Gastrocnemius medialis (tissue), 4 donors: Measurements from ENCODE around the gene GOLGA6A. TPM values are rescaled to one million over a fixed set of nuclear protein-coding genes. Genes with fewer than 3 reads are reported as not detected.
A peak's percentile ranks its signal among the peaks of the same experiment; 100 is the strongest.
"Not testable (repeated sequence)": the region's sequence is repeated elsewhere in the genome, so short reads cannot be mapped to it uniquely, and the experiment has no call there.

ENCODE experiments used
- ATAC-seq, 2 donors: fragments of 150-250 bp; one replicate each; pipeline ENCODE4 v1.9.1; 2016
- DNase-seq, 2 donors: peaks; one replicate each; pipeline ENCODE4 v3.0.0-alpha.2; 2019
- H3K27ac ChIP-seq, 4 donors: fragments of 200-600 bp; sonication (generic); 1 replicate in 1 of 4; 2 replicates in 3 of 4; pipeline ENCODE4 v1.5.1; 2016 to 2018; ENCODE audit warnings: mild to moderate bottlenecking in 2 of 4, moderate library complexity in 1 of 4
- H3K27me3 ChIP-seq, 3 donors: fragments of 200-600 bp; sonication (generic) in 2 of 3; 1 replicate in 1 of 3; 2 replicates in 2 of 3; pipeline versions ENCODE4 v1.5.1 to v1.6.0; 2016 to 2019; ENCODE audit warnings: mild to moderate bottlenecking in 1 of 3, moderate library complexity in 1 of 3
- H3K36me3 ChIP-seq, 2 donors: fragments of 200-600 bp; sonication (generic) in 1 of 2; one replicate each; pipeline ENCODE4 v1.5.1; 2017 to 2018
- H3K4me1 ChIP-seq, 2 donors: fragments of 200-600 bp; sonication (generic) in 1 of 2; one replicate each; pipeline ENCODE4 v1.5.1; 2016 to 2017; ENCODE audit warnings: mild to moderate bottlenecking in 2 of 2
- H3K4me3 ChIP-seq, 4 donors: fragments of 200-600 bp; sonication (generic) in 3 of 4; 1 replicate in 1 of 4; 2 replicates in 3 of 4; pipeline ENCODE4 v1.5.1; 2016 to 2019; ENCODE audit warnings: mild to moderate bottlenecking in 2 of 4
- H3K9me3 ChIP-seq, 3 donors: fragments of 200-600 bp; sonication (generic) in 2 of 3; 1 replicate in 1 of 3; 2 replicates in 2 of 3; pipeline ENCODE4 v1.5.1; 2016 to 2019
- in situ Hi-C, 4 donors: fragments of 200-750 bp; cut with MboI; loops; one replicate each; pipeline versions ENCODE4 v1.15.0 to v1.8.0; 2017; ENCODE audit warnings: low sequenced_read_pairs in 4 of 4
- intact Hi-C: fragments of 100-400 bp; cut with DNase I; formaldehyde crosslinking; loops from one replicate; pipeline ENCODE4 v1.15.1; 2023; ENCODE audit warnings: low total_unique reads
- total RNA-seq, 4 donors: library from RNA; depleted of rRNA; stranded (reverse); fragments of >200 nt; gene quantifications; one replicate each; pipeline versions ENCODE4 v1.1.0 to v1.2.3, GENCODE V29; 2016
- TF ChIP-seq, protein P1 (sequence below), 5 experiments: fragments of 450-650 bp in 3 of 5; fragments of 200-600 bp in 2 of 5; sonication (generic) in 2 of 5; IDR thresholded peaks in 4 of 5; conservative IDR thresholded peaks in 1 of 5; 1 replicate in 4 of 5; 2 replicates in 1 of 5; pipeline ENCODE4 v1.5.1; 2016 to 2019; ENCODE audit warnings: antibody characterized with exemption in 5 of 5, mild to moderate bottlenecking in 3 of 5, moderate library complexity in 3 of 5

Gene GOLGA6A
- total RNA-seq, 4 donors from 2014 or later, result 0.10 to 0.83 TPM; not detected in 2

- H3K9me3 ChIP-seq, intact Hi-C loops, DNase-seq, H3K27ac ChIP-seq, ATAC-seq, in situ Hi-C loops, H3K4me3 ChIP-seq, H3K27me3 ChIP-seq, H3K36me3 ChIP-seq, H3K4me1 ChIP-seq: not testable (repeated sequence)
These were observed 12.2 kb upstream of the GOLGA6A start for GRCh38 chr15:74094567-74094966.

- H3K36me3 ChIP-seq, H3K9me3 ChIP-seq, H3K4me1 ChIP-seq, DNase-seq, H3K27me3 ChIP-seq, H3K4me3 ChIP-seq, in situ Hi-C loops, H3K27ac ChIP-seq, intact Hi-C loops, ATAC-seq: not testable (repeated sequence)
These were observed 6.6 kb downstream of the GOLGA6A start for GRCh38 chr15:74075781-74076180.

DNA sequence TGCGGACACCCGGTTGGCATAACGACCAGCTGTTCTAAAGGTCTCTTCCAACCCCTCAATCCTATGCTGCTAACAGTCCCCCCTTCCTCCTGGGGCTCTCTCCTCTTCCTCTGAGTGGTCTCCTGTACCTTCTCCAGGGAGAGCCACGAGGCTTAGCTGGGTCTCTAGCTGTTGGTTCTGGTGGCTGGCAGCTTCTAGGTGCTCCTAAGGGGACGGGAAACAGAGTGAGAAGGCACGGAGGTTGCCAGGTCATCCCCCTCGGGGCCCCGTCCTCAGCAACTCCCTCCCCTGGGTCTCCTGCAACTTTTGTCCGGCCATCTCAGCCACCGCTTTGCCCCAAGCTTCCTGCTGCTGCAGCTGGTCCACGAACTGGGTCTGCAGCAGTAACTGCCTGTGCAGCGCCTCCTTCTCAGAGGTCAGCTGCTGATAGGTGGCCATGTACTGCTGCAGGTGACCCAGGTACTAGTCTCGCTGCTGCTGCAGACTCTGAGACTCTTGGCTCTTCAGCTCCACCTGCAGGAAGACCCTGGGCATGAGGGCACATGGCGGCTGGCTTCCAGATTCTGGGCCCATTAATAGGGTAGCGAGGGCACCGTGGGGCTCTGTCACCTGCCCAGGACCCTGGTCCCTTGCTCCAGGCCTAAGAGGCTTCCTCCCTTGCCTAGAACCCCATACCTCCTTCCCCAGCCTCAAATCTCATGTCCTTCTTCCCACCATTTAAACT is 9.6 kb downstream of the GOLGA6A start:
- intact Hi-C loops, in situ Hi-C loops, H3K27ac ChIP-seq, H3K9me3 ChIP-seq, DNase-seq, H3K36me3 ChIP-seq, H3K27me3 ChIP-seq, ATAC-seq, H3K4me1 ChIP-seq, H3K4me3 ChIP-seq: not testable (repeated sequence)
- TF ChIP-seq, protein P1, sequence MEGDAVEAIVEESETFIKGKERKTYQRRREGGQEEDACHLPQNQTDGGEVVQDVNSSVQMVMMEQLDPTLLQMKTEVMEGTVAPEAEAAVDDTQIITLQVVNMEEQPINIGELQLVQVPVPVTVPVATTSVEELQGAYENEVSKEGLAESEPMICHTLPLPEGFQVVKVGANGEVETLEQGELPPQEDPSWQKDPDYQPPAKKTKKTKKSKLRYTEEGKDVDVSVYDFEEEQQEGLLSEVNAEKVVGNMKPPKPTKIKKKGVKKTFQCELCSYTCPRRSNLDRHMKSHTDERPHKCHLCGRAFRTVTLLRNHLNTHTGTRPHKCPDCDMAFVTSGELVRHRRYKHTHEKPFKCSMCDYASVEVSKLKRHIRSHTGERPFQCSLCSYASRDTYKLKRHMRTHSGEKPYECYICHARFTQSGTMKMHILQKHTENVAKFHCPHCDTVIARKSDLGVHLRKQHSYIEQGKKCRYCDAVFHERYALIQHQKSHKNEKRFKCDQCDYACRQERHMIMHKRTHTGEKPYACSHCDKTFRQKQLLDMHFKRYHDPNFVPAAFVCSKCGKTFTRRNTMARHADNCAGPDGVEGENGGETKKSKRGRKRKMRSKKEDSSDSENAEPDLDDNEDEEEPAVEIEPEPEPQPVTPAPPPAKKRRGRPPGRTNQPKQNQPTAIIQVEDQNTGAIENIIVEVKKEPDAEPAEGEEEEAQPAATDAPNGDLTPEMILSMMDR (IDR thresholded peaks at IDR 0.05 in 4 of 5, conservative IDR thresholded peaks at IDR 0.05 in 1 of 5), result peak in 1 of 5 experiments; percentile 21

- H3K27me3 ChIP-seq, H3K4me3 ChIP-seq, H3K4me1 ChIP-seq, H3K27ac ChIP-seq, in situ Hi-C loops, intact Hi-C loops, H3K9me3 ChIP-seq, DNase-seq, H3K36me3 ChIP-seq, ATAC-seq: not testable (repeated sequence)
These were observed 10.2 kb downstream of the GOLGA6A start for GRCh38 chr15:74072132-74072531.

- intact Hi-C loops, H3K9me3 ChIP-seq, H3K27ac ChIP-seq, DNase-seq, in situ Hi-C loops, H3K4me3 ChIP-seq, H3K4me1 ChIP-seq, ATAC-seq, H3K27me3 ChIP-seq, H3K36me3 ChIP-seq: not testable (repeated sequence)
These were observed 10.7 kb downstream of the GOLGA6A start for GRCh38 chr15:74071645-74072044.

- H3K27ac ChIP-seq, H3K9me3 ChIP-seq, H3K27me3 ChIP-seq, DNase-seq, H3K4me1 ChIP-seq, H3K4me3 ChIP-seq, H3K36me3 ChIP-seq, intact Hi-C loops, in situ Hi-C loops: not testable (repeated sequence)
- ATAC-seq, result peak in 1 of 2 donors; percentile 30
- TF ChIP-seq, protein P1 (IDR thresholded peaks at IDR 0.05 in 4 of 5, conservative IDR thresholded peaks at IDR 0.05 in 1 of 5), result peak; percentile 7 to 56 (median 40)
These were observed 16.5 kb downstream of the GOLGA6A start for GRCh38 chr15:74065684-74066411.

DNA sequence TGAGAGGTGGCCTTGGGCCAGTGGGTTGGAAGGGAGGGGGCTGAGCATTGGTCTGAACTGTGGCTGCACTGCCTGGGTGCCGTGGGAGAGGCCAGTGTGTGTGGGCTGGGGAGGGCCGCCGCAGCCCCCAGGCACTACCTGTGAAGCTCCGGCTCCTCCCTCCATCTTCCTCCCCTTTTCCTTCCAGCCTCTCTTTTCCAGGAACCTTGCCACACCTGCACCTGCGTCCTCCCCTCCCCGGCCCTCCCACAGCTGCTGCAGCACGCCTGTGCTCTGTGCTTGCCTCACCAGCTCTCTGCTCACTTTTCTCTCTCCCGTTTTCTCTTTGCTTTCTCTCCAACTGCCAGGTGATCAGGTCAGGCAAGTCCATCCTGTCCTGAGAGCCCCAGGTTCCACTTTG is 17.5 kb downstream of the GOLGA6A start:
- intact Hi-C loops, DNase-seq, in situ Hi-C loops: not testable (repeated sequence)

DNA sequence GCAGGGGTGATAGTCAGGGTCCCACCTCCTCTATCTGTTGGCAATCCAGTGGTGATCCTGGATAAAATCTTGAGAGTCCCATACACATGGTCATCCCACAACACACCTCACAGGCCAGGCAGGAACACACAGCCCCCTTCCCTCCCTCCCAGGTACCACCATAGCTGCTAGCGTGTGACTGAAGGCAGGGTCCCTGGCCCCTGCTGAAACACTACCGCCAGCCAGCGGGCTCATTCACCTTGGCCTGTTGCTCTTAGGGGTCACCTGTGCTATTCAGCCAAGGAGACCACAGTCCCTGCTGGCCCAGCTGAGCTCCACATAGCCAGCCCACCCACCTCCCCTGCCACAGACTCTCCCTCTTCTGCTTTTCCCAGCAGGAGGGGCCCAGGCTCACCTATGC is 18.2 kb downstream of the GOLGA6A start:
- H3K4me3 ChIP-seq, H3K36me3 ChIP-seq, intact Hi-C loops, in situ Hi-C loops, H3K27ac ChIP-seq, H3K4me1 ChIP-seq, H3K27me3 ChIP-seq, DNase-seq, H3K9me3 ChIP-seq, ATAC-seq: not testable (repeated sequence)

More for the DNA sequence above, 17.5 kb downstream of the GOLGA6A start:
- ATAC-seq, H3K4me1 ChIP-seq, H3K27ac ChIP-seq, H3K27me3 ChIP-seq, H3K4me3 ChIP-seq, H3K36me3 ChIP-seq, H3K9me3 ChIP-seq: not testable (repeated sequence)

- ATAC-seq, H3K4me3 ChIP-seq, H3K4me1 ChIP-seq, in situ Hi-C loops, H3K9me3 ChIP-seq, intact Hi-C loops, DNase-seq, H3K27ac ChIP-seq, H3K36me3 ChIP-seq, H3K27me3 ChIP-seq: not testable (repeated sequence)
These were observed 18.8 kb downstream of the GOLGA6A start for GRCh38 chr15:74063425-74064146.
